ENCODE data around the gene DPF3.

Gene DPF3

GRCh38 chr14:72893636-72894322 is at the start of gene DPF3:
Gene DPF3, minus strand, starts transcription at chr14:72894101. Its CDS starts 13 bp downstream, at chr14:72894088.
- DNase-seq, result peak; percentile 94

DNA sequence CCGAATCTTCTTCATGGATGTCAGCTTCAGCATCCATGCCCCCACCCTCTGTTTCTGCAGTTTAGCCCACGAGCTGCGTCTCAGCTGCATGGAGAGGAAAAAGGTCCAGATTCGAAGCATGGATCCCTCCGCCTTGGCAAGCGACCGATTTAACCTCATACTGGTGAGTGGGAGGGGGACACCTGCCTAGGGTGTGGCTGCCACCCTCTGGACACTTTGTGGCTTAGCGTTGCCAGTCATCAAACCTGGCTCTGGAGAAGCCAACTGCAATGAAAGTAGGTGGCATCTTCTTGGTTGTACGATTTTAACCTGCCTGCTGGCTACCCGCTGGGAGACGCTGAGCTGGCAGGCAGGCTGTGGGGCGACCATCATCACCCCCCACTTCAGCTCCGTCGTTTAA is 49.0 kb upstream of the DPF3 start:
- DNase-seq, result no peak

- no peak for DNase-seq
Measured at GRCh38 chr14:72941286-72941985, 47.5 kb upstream of the DPF3 start.

DNA sequence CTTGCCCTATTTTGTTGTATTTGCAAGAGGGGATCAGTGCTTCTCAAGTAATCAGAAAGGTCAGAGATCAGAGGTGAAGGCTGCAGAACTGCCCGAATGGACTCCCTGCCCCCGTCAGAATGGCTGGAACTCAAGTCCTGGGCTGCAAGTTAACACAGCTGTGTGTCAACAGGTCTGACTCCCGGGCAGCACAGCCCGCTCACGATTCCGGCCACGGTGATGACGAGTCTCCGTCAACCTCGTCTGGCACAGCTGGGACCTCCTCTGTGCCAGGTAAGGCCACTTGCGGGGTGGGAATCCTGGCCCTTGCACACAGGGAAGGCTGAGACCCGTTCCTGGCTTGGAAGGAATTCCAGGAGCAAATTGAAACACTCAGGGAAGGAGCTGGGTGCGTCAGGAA is 45.7 kb upstream of the DPF3 start:
- DNase-seq, result no peak

GRCh38 chr14:72932893-72933292 is 39.0 kb upstream of the DPF3 start:
- DNase-seq, result no peak

DNA sequence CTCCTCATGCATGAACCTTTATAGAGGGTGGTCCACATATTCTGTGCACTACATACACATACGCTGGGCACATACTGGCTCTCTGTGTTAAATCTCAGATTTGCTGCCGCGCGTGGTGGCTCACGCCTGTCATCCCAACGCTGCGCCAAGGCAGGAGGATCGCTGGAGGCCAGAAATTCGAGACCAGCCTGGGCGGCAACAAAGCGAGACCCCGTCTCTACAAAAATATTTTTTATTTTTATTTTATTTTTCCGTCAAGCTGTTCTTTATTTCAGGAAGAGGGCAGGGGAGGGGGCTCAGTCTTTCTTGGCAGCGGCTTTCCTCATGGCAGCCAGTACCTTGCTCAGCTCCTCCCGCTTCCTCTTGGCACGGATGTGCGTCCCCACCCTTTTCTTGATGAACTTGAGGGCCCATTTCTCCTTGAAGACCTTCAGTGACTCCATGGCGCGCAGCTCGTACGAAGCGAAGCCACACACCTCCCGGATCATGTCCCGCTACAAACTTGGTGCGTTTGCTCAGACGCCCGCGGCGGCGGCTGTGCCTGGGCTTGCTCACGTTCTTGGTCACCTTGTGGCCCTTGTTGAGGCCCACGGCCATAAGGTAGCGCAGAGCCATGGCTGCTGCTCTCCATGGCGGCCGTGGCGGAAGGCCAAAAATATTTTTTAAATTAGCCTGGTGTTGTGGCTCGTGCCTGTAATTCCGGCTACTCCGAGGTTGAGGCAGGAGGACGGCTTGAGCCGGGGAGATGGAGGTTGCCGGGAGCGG is 35.6 kb upstream of the DPF3 start:
- no peak for DNase-seq

- no peak for DNase-seq
Measured at GRCh38 chr14:72928872-72929271, 35.0 kb upstream of the DPF3 start.

- peak; percentile 96 for DNase-seq
Measured at GRCh38 chr14:72926292-72927028, 32.6 kb upstream of the DPF3 start, which contains the start of gene DCAF4. Gene DCAF4, plus strand, starts transcription at chr14:72926464. Its CDS starts 11,515 bp downstream, at chr14:72937979.

DNA sequence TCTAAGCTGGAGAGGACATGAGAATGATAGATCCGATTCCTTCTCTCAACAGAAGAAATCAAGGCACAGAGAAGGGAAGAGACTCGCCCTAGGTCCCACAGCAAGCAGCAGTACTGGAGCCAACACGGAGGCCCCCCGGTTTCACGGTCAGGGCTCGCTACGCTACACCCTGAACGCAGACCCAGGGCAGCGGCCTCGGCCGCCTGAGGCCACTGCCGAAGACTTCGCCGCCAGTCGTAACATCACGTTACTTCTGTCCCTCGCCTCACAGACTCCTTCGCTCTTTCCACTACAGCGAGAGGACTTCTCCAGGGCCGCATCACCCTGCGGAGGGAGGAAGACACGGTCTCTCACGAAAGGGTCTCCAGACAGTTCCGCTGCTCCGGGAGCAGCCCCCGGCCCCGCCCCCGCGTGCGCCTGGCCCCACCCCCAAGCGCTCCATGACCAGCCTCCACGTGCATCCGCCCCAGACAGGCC is 32.0 kb upstream of the DPF3 start:
- no peak for DNase-seq

DNA sequence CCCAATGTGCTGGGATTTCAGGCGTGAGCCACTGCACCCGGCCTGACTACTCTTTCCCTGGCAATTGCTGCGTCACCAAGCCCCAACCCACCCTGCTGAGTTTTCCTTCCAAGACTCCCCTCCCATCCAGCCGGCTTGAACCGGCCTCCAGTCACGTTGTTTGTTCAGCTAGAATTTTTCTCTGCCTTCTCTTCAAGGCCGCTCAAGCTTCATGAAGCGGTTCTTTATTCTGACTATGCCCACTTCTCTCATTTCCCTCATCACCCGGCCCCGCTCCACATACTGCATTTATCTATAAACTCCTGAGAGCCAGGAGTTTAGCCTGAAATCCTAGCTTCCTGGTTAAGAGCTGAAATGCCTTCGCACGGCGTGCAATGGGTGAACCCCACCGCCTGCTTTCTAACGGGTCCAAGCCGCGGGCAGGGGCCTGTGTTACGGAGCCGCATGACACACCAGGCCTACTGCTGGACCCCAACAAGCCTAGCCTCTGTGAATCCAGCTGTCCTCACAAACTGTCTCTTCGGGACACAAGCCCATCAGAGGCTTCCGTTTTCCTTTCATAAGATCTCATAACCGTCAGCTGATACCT is 31.4 kb upstream of the DPF3 start:
- DNase-seq, result no peak

DNA sequence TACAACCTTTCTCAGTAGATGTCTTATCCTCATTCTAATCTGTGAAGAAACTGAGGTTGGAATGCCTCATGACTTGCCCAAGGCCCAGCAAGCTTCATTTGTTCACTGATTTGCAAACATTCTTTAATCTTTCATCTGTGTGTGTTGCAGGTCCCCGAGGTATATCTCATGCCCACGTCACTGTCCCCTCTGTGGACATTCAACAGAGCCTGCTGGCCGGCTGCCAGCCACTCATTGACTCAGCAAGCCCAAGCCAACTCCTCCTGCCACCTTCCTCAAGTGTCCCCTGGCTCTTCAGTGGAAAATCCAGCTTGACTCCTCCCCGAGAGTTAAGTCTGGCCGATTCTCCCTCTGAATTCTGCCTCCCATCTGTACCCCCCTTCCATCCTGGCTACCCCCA is 30.4 kb upstream of the DPF3 start:
- no peak for DNase-seq

- no peak for DNase-seq
Measured at GRCh38 chr14:72921396-72921795, 27.5 kb upstream of the DPF3 start.

DNA sequence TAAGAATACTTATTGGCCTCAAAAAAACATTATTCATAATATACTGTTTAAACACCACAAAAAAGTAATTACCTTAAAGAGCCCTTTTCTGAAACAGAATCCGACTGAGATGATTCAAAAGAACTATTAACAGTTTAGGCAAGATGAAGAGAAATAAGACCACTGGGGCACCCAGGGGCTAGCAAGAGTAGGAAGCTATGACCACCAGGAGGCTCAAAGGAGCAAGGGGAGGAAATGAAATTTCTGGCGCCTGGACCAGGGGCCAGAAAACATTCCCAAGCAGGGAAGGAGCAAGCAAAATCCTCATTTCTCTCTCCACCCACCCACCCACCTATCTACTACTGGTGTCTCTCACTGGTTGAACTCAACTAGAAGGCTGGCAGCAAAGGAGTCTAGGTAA is 26.1 kb upstream of the DPF3 start:
- no peak for DNase-seq

DNA sequence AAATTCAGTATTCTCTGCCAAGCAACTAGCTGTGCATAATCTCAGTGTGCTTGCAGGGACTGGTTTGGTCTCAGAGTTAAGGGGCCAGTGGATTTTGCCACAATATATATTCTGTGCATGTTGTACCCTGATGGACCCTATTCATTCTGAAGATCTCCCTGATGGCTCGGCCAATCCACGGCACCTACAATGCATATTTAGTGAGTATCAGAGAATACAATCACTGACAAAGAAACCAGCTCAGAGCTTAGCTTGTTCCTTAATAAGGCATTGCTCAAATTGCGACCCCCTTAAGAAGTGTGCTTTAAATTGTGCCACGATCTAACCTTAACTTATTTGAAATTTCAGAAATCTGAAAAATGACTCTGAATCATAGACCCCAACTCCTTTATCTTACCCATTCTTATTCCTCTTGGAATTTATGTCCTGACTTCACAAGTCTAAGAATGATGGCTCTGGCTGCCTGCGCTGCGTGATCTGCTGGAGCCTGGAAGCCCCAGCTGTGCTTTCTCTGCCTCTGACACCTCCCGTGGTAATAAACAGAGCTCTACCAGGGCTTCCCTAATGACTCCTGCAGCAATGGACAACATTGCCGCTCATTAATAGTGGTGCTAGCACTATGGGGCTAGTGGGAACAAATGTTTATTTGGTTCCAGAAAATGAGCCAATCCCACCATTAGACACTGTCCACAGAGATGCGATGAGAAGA is 23.3 kb upstream of the DPF3 start:
- no peak for DNase-seq

DNA sequence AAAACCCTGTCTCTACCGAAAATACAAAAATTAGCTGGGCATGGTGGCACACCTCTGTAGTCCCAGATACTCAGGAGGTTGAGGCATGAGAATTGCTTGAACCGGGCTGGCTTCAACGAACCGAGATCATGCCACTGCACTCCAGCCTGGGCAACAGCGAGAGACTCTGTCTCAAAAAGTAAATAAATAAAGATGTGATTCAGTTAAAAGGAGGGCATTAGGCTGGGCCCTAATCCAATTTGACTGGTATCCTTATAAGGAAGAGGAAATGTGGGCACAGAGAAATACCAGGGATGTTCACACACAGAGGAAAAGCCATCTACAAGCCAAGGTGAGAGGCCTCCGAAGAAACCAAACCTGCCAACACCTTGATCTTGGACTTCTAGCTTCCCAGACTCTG is 22.3 kb upstream of the DPF3 start:
- no peak for DNase-seq

- no peak for DNase-seq
Measured at GRCh38 chr14:72913809-72914208, 19.9 kb upstream of the DPF3 start.

GRCh38 chr14:72909163-72909562 is 15.3 kb upstream of the DPF3 start:
- DNase-seq, result no peak

GRCh38 chr14:72907886-72908285 is 14.0 kb upstream of the DPF3 start:
- no peak for DNase-seq

DNA sequence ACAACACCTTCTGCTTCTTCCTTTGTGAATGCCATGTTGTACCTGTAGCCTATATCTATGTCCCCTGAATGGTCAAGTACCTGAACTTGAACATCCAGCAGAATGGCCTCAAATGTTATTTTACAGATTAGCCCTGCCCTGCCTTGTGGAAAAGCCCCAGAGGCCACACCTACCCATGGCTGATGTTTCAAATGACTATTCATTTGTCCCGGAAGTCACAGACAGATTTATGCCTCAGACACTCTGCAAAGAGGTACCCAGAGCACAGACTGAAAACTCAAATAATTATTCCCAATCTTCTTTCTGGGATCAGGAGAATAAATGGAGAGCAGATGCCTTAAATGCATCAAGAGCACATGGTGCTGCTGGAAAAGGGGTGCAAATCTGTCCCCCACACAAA is 13.0 kb upstream of the DPF3 start:
- DNase-seq, result no peak

DNA sequence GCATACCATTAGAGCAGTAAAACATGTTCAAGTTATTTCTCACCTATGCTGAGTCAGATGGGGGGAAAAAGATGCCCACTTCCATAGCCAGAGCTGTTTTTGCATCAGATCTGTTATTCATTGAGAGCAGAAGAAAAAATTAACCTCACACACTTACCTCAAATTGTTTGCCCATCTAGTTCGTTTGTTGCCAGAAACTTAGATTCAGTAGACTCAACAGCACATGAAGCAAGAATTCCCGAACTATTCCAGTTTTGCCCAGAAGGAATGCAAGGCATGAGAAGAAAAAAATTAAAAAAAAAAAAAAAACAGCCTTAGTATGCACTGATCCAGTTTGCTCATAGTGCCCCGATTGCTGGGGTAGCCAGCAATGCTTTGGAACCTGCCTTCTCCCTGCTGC is 12.4 kb upstream of the DPF3 start:
- DNase-seq, result no peak

- DNase-seq, result peak; percentile 53
Measured at GRCh38 chr14:72904840-72905561, 11.1 kb upstream of the DPF3 start.
